ENCODE measurements around the gene MAST4. TPM values are rescaled to one million over a fixed set of nuclear protein-coding genes. Genes with fewer than 3 reads are reported as not detected.

MAST4 gene
- total RNA-seq, 1 donor from 2014 or later = 22.3 TPM

- Histone ChIP-seq H3K27me3 (ENCODE audit: insufficient read depth, low read length) (peaks cover 15% of the 10 kb centered on the region), H2AFZ (ENCODE audit: low read depth, low read length) (no peak overlapping the region), H4K20me1 (ENCODE audit: insufficient read depth, low read length) (no peaks in the 10 kb centered on the region), H3K4me2 (ENCODE audit: low read length) (no peak overlapping the region), H3K4me1 (ENCODE audit: insufficient read depth, low read length) (no peaks in the 10 kb centered on the region), H3K79me2 (ENCODE audit: insufficient read depth, low read length) (no peaks in the 10 kb centered on the region), H3K9ac (ENCODE audit: low read length) (no peak overlapping the region), H3K9me3 (ENCODE audit: insufficient read depth, low read depth, low read length) (no peaks in the 10 kb centered on the region), H3K27ac (ENCODE audit: low read depth, low read length) (no peak overlapping the region), H3K4me3 (ENCODE audit: insufficient read depth, low read depth, low read length) (no peak overlapping the region), H3K36me3 (ENCODE audit: insufficient read depth, low read length) (no peaks in the 10 kb centered on the region)
- Mint-ChIP-seq H3K27ac (ENCODE audit: unreplicated experiment) (no peak overlapping the region), H3K9me3 (ENCODE audit: unreplicated experiment) (no peaks in the 10 kb centered on the region), H3K4me1 (ENCODE audit: low read depth, unreplicated experiment) (no peaks in the 10 kb centered on the region), H3K27me3 (ENCODE audit: low read depth, unreplicated experiment) (peaks cover 3% of the 10 kb centered on the region), H3K4me3 (ENCODE audit: unreplicated experiment) (no peak overlapping the region), H3K36me3 (ENCODE audit: low read depth, unreplicated experiment) (no peaks in the 10 kb centered on the region)
- no peak for TF ChIP-seq EZH2 (IDR thresholded peaks at IDR 0.05; ENCODE audit: insufficient read depth, low read length)
- TF ChIP-seq, protein P1, sequence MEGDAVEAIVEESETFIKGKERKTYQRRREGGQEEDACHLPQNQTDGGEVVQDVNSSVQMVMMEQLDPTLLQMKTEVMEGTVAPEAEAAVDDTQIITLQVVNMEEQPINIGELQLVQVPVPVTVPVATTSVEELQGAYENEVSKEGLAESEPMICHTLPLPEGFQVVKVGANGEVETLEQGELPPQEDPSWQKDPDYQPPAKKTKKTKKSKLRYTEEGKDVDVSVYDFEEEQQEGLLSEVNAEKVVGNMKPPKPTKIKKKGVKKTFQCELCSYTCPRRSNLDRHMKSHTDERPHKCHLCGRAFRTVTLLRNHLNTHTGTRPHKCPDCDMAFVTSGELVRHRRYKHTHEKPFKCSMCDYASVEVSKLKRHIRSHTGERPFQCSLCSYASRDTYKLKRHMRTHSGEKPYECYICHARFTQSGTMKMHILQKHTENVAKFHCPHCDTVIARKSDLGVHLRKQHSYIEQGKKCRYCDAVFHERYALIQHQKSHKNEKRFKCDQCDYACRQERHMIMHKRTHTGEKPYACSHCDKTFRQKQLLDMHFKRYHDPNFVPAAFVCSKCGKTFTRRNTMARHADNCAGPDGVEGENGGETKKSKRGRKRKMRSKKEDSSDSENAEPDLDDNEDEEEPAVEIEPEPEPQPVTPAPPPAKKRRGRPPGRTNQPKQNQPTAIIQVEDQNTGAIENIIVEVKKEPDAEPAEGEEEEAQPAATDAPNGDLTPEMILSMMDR (IDR thresholded peaks at IDR 0.05; ENCODE audit: insufficient read depth, low read depth, low read length) = no peak
- FAIRE-seq = no peak
- DNase-seq (ENCODE audit: low read depth) = no peak
Observed at GRCh38 chr5:66757834-66758371, 161.7 kb downstream of the MAST4 start.

GRCh38 chr5:66769030-66769733, 173.0 kb downstream of the MAST4 start:
- H2AFZ ChIP-seq (ENCODE audit: low read depth, low read length) = no peak overlapping the region
- no peak for TF ChIP-seq EZH2 (IDR thresholded peaks at IDR 0.05; ENCODE audit: insufficient read depth, low read length)
- TF ChIP-seq, protein P1 (IDR thresholded peaks at IDR 0.05; ENCODE audit: insufficient read depth, low read depth, low read length) = no peak
- H3K27ac ChIP-seq (ENCODE audit: low read depth, low read length) = no peak overlapping the region
- H3K9me3 ChIP-seq (ENCODE audit: insufficient read depth, low read depth, low read length) = no peaks in the 10 kb centered on the region
- Mint-ChIP-seq H3K4me3 (ENCODE audit: unreplicated experiment) (no peak overlapping the region), H3K36me3 (ENCODE audit: low read depth, unreplicated experiment) (no peaks in the 10 kb centered on the region), H3K4me1 (ENCODE audit: low read depth, unreplicated experiment) (no peaks in the 10 kb centered on the region), H3K9me3 (ENCODE audit: unreplicated experiment) (no peaks in the 10 kb centered on the region), H3K27ac (ENCODE audit: unreplicated experiment) (no peak overlapping the region), H3K27me3 (ENCODE audit: low read depth, unreplicated experiment) (no peaks in the 10 kb centered on the region)
- no peaks in the 10 kb centered on the region for H3K4me1 ChIP-seq (ENCODE audit: insufficient read depth, low read length)
- no peaks in the 10 kb centered on the region for H3K36me3 ChIP-seq (ENCODE audit: insufficient read depth, low read length)
- H3K4me3 ChIP-seq (ENCODE audit: insufficient read depth, low read depth, low read length) = no peak overlapping the region
- no peak overlapping the region for H3K9ac ChIP-seq (ENCODE audit: low read length)
- H3K27me3 ChIP-seq (ENCODE audit: insufficient read depth, low read length) = no peaks in the 10 kb centered on the region
- DNase-seq (ENCODE audit: low read depth) = no peak
- no peaks in the 10 kb centered on the region for H3K79me2 ChIP-seq (ENCODE audit: insufficient read depth, low read length)
- no peaks in the 10 kb centered on the region for H4K20me1 ChIP-seq (ENCODE audit: insufficient read depth, low read length)
- no peak overlapping the region for H3K4me2 ChIP-seq (ENCODE audit: low read length)
- FAIRE-seq = no peak
